Endothelial cell of hepatic sinusoid (primary cell): ENCODE results near the gene CHRDL1.
"Not testable (repeated sequence)": the region's sequence is repeated elsewhere in the genome, so short reads cannot be mapped to it uniquely, and the experiment has no call there.

Experiments
- in situ Hi-C: cut with HindIII; loops from 2 replicates; pipeline ENCODE4 v1.10.0; 2017; ENCODE audit warnings: low sequenced_read_pairs

The CHRDL1 gene

DNA sequence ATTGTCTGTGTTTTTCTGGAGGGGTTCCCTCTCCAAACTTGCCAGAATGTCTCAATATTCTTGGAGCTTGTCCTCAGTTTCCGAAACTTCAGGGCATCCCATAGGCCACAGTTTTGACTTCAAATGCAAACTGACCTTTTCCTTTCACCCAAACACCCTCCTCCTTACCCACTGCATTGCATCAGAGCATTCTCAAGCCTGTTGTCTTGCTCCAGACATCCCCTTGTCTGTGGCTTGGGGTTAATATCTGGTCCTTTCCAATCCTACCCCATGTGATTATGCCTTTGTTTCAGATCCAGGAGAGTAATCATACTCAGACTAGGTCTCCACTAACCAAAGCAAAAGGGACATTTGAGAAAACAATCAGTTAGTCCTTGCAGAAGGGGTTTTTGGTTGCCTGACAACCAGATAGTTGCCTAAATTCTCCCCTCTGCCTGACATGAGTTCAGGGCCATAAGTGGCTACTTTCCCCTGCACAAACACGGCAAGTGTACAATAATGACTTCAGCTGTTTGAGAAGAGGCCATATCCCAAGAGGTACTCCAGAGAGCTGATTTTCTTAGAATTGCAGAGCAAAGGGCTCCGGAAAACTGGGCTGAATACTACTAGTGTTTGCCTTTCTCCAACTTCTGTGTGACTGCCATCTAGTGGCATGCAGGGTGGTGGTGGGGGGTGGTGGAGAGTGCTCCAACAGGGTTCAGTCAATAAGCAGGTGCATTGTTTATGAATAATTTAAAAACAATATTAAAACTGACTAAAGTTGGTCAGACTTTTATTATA is 130.2 kb downstream of the CHRDL1 start:
- in situ Hi-C loops: no loop called here

DNA sequence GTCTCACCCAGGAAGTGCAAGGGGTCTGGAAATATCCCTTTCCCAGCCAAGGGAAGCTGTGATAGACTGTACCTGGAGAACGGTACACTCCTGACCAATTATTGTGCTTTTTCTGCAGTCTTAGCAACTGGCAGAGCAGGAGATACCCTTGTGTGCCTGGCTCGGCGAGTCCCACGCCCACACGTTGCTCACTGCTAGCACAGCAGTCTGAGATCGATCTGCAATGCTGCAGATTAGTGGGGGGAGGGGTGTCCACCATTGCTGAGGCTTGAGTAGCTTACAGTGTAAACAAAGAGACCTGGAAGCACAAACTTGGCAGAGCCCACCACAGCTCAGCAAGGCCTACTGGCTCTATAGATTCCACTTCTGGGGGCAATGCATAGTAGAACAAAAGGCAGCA is 138.5 kb downstream of the CHRDL1 start:
- in situ Hi-C loops: no loop called here

DNA sequence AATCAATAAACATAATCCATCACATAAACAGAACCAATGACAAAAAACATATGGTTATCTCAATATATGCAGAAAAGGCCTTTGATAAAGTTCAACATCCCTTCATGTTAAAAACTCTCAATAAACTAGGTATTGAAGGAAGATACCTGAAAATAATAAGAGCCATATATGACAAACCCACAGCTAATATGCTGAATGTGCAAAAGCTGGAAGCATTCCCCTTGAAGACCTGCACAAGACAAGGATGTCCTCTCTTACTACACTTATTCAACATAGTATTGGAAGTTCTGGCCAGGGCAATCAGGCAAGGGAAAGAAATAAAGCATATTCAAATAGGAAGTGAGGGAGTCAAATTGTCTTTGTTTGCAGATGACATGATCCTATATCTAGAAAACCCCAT is 141.3 kb downstream of the CHRDL1 start:
- in situ Hi-C loops: not testable (repeated sequence)

DNA sequence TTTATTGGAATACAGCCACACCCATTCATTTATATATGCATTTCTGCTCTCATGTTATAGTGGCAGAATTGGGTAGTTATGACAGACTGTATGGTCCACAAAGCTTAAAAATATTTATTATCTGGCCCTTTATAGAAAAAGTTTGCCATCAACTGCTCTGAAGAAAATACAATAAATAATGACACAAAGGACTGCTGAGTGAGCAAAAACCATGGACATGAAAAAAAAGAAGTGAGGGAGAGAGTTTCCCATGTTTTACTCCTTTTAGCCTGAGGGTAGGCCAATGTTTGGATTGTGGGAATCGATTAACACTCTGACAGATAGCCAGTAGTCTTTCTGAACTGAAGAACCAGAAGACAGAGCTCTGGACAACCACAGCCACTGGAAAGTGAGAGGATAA is 149.2 kb downstream of the CHRDL1 start:
- in situ Hi-C loops: no loop called here
